Right atrium auricular region (tissue), 2 donors: ENCODE results near the gene GPR17. TPM values are rescaled to one million over a fixed set of nuclear protein-coding genes. Genes with fewer than 3 reads are reported as not detected.

Experiments
- DNase-seq: peaks from one replicate; pipeline ENCODE4 v3.0.0-alpha.2; 2019; ENCODE audit warnings: low spot score
- H3K27ac ChIP-seq, 2 donors: fragments of 200-600 bp; sonication (generic); 1 replicate in 1 of 2; 2 replicates in 1 of 2; pipeline ENCODE4 v1.5.1; 2016 to 2019
- H3K27me3 ChIP-seq, 2 donors: fragments of 200-600 bp; sonication (generic); one replicate each; pipeline versions ENCODE4 v1.5.1 to v1.6.0; 2017 to 2019
- H3K36me3 ChIP-seq: fragments of 200-600 bp; sonication (generic); one replicate; pipeline ENCODE4 v1.5.1; 2016
- H3K4me1 ChIP-seq, 2 donors: fragments of 200-600 bp; sonication (generic); one replicate each; pipeline versions ENCODE4 v1.5.1 to v1.6.0; 2017 to 2019
- H3K4me3 ChIP-seq, 2 donors: fragments of 200-600 bp; sonication (generic); 1 replicate in 1 of 2; 2 replicates in 1 of 2; pipeline ENCODE4 v1.5.1; 2017 to 2019; ENCODE audit warnings: mild to moderate bottlenecking in 1 of 2, moderate library complexity in 1 of 2
- H3K9me3 ChIP-seq, 2 donors: fragments of 200-600 bp; sonication (generic); one replicate each; pipeline ENCODE4 v1.5.1; 2019
- total RNA-seq, 2 donors: library from RNA; depleted of rRNA; stranded (reverse); fragments of >200 nt; gene quantifications; one replicate each; pipeline ENCODE4 v1.1.0, GENCODE V29; 2016
- TF ChIP-seq, protein P1 (sequence below), 2 donors: fragments of 200-600 bp; sonication (generic); IDR thresholded peaks; one replicate each; pipeline ENCODE4 v1.5.1; 2019; ENCODE audit warnings: antibody characterized with exemption in 2 of 2

GPR17 gene
- total RNA-seq, 2 donors from 2014 or later, result 0.24 TPM; not detected in 1

DNA sequence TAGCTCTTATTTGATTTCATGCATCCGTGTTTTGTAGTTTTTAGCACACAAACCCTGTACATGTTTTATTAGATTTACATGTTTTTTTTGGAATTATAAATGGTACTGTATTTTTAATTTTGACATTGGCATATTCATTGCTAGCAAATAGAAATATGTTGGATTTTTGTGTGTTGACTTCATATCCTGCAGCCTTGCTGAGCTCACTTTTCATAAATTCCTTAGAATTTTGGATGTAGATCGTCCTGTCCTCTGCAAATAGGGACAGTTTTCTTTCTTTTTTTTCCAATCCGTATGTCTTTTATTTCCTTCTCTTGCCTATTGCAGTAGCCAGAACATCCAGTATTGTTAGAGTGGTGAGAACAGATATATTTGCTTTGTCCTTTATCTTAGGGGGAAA lies 46.7 kb upstream of the GPR17 start:
- no peak overlapping the region for H3K4me3 ChIP-seq
- no peaks in the 10 kb centered on the region for H3K36me3 ChIP-seq
- no peak for DNase-seq
- TF ChIP-seq, protein P1, sequence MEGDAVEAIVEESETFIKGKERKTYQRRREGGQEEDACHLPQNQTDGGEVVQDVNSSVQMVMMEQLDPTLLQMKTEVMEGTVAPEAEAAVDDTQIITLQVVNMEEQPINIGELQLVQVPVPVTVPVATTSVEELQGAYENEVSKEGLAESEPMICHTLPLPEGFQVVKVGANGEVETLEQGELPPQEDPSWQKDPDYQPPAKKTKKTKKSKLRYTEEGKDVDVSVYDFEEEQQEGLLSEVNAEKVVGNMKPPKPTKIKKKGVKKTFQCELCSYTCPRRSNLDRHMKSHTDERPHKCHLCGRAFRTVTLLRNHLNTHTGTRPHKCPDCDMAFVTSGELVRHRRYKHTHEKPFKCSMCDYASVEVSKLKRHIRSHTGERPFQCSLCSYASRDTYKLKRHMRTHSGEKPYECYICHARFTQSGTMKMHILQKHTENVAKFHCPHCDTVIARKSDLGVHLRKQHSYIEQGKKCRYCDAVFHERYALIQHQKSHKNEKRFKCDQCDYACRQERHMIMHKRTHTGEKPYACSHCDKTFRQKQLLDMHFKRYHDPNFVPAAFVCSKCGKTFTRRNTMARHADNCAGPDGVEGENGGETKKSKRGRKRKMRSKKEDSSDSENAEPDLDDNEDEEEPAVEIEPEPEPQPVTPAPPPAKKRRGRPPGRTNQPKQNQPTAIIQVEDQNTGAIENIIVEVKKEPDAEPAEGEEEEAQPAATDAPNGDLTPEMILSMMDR (IDR thresholded peaks at IDR 0.05), result no peak
- no peaks in the 10 kb centered on the region for H3K27me3 ChIP-seq
- no peak overlapping the region for H3K27ac ChIP-seq
- peaks cover 0 to 7% of the 10 kb centered on the region in 2 donors for H3K9me3 ChIP-seq
- H3K4me1 ChIP-seq, result no peaks in the 10 kb centered on the region

DNA sequence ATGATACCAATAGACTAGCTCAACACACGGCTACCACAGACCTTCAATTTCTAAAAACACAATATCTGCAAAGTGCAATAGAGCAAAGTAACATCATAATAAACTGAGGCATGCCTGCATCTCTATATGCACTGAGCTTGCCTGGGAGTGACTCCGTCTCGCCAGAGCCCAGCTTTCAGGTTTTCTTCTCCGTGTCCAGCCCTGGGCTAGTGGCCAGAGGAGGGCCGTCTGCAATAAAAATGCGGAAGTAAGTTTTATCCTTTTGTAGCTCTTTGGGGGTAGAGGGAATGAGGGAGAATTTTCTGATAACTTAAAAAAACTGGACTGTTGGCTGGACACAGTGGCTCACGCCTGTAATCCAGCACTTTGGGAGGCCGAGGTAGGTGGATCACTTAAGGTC lies 41.0 kb upstream of the GPR17 start:
- no peak overlapping the region for H3K27ac ChIP-seq
- no peaks in the 10 kb centered on the region for H3K27me3 ChIP-seq
- DNase-seq, result no peak
- no peaks in the 10 kb centered on the region for H3K36me3 ChIP-seq
- H3K4me1 ChIP-seq, result no peaks in the 10 kb centered on the region
- TF ChIP-seq, protein P1 (IDR thresholded peaks at IDR 0.05), result no peak
- H3K9me3 ChIP-seq, result peaks cover 0 to 7% of the 10 kb centered on the region in 2 donors
- no peak overlapping the region for H3K4me3 ChIP-seq

DNA sequence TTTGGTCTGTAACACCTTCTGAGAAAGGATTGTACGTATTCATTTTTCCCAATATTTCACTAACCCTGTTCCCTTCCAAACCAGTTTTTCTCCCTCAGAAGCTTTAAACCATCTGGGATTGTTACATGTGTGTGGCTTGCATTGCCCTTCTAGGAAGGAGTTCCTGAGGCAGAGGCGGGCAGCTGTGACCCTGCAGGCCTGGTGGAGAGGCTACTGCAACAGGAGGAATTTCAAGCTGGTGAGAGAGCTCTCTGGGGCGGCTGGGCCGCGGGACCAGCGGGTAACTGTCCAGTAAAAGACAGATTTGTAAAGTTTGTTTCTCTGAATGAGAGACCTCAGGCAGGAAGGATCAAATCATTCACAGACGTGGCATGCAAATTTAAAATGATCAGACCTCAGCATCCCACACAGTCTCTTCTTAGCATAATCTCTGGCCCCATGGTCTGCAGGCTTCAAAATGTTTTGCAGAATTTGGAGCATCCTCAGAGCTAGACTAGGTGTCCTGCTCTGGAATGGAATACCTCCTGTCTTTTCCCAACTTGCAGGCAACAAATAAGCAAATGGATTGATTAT lies 40.2 kb upstream of the GPR17 start:
- TF ChIP-seq, protein P1 (IDR thresholded peaks at IDR 0.05), result no peak

DNA sequence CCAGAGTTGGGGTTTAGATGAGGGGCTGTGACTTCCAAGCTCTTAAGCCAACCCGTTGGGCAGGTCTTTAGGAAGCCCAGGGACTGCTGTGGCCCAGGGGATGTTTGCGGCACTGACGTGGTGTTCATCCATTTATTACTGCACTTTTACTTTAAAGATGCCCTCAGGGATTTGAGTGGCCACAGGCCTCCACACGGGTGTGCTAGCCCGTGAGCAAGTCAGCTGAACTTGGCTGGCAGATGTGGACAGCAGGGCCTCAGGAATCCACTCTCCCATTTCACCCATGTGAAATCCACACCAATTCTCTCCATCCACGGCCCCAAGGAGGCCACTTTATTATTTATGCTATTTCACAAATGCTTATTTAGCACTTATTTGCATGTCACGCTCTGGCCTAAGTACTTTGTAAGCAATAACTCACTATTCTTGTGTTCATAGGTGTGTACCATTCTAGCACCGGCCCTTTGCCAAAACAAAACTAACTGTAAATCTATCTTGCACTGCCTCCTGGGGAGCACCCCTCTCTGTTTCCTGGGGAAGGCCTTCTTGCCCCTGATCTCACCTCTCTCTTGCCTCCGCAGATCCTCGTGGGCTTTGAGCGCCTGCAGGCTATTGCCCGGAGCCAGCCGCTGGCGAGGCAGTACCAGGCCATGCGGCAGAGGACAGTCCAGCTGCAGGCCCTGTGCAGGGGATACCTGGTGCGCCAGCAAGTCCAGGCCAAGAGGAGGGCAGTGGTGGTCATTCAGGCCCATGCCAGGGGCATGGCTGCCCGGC lies 39.1 kb upstream of the GPR17 start:
- Histone ChIP-seq H3K36me3 (no peaks in the 10 kb centered on the region), H3K4me3 (no peak overlapping the region), H3K27me3 (no peaks in the 10 kb centered on the region), H3K4me1 (no peaks in the 10 kb centered on the region), H3K9me3 (peaks cover 0 to 14% of the 10 kb centered on the region in 2 donors), H3K27ac (no peak overlapping the region)
- no peak for DNase-seq
- TF ChIP-seq, protein P1 (IDR thresholded peaks at IDR 0.05), result no peak

More for the DNA sequence above, 40.2 kb upstream of the GPR17 start:
- Histone ChIP-seq H3K36me3 (no peaks in the 10 kb centered on the region), H3K27me3 (no peaks in the 10 kb centered on the region), H3K9me3 (peaks cover 0 to 10% of the 10 kb centered on the region in 2 donors), H3K4me3 (no peak overlapping the region), H3K27ac (no peak overlapping the region), H3K4me1 (no peaks in the 10 kb centered on the region)
- DNase-seq, result no peak

DNA sequence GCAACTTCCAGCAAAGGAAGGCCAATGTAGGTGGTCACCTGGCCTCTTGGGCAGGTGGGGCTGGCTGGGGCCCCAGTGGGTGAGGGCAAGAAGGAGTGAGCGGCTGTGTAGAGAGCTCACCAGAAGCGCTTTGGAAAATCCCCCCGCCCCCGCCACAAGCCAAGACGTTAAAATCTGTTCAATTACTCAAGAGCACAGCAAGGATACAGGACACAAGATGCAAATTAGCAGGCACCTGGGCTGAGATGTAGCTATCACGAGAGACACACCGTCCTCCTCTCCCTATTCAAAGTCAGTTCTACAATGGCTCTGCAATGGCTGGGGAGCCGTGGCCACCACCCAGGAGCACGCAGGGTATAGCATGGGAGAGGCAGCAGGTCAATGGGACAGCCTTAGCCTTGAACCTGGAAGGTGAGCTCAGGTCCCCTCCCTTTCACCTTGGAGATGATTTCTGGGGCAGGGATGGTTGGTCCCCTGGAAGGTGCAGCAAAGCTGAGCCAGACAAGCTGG lies 38.5 kb upstream of the GPR17 start:
- Histone ChIP-seq H3K27me3 (no peaks in the 10 kb centered on the region), H3K27ac (no peak overlapping the region), H3K4me1 (no peaks in the 10 kb centered on the region), H3K9me3 (peaks cover 0 to 14% of the 10 kb centered on the region in 2 donors), H3K4me3 (no peak overlapping the region), H3K36me3 (no peaks in the 10 kb centered on the region)
- TF ChIP-seq, protein P1 (IDR thresholded peaks at IDR 0.05), result no peak
- DNase-seq, result no peak
